Measurements from ENCODE around the gene FBRS. TPM values are rescaled to one million over a fixed set of nuclear protein-coding genes. Genes with fewer than 3 reads are reported as not detected.
"Not testable (repeated sequence)": the region's sequence is repeated elsewhere in the genome, so short reads cannot be mapped to it uniquely, and the experiment has no call there.

FBRS gene
- total RNA-seq, 1 donor from 2014 or later, result 68.6 TPM

DNA sequence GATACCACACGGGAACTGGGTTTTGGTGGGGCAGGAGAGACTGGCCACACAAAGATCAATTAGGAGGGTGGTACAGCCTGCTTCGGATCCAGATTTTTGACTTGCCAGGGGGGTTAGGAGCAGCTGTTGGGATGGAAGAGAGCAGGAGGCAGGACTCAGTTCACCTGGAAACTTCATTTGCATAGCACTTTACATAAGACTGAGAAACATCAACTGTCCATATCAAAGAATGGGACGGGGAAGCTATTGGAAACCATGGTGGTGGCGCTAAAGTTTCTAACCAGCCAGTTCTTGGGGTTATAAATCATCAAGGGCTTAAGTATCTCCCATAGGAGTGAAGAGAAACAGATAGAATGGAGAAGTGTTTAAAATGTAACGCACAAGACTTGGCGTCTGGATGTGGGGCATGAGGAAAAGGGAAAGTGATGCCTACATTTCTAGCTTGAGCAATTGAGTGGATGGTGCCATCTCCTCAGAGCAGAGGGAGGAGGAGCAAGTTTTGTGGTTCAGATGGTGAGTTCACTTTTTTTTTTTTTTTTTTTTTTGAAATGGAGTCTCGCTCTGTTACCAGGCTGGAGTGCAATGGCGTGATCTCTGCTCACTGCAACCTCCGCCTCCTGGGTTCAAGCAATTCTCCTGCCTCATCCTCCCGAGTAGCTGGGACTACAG lies 34.3 kb downstream of the FBRS start:
- intact Hi-C loops (cut with DNase I), result no loop called here
- no peak for ATAC-seq
- no peak for TF ChIP-seq CTCF (IDR thresholded peaks at IDR 0.05)

DNA sequence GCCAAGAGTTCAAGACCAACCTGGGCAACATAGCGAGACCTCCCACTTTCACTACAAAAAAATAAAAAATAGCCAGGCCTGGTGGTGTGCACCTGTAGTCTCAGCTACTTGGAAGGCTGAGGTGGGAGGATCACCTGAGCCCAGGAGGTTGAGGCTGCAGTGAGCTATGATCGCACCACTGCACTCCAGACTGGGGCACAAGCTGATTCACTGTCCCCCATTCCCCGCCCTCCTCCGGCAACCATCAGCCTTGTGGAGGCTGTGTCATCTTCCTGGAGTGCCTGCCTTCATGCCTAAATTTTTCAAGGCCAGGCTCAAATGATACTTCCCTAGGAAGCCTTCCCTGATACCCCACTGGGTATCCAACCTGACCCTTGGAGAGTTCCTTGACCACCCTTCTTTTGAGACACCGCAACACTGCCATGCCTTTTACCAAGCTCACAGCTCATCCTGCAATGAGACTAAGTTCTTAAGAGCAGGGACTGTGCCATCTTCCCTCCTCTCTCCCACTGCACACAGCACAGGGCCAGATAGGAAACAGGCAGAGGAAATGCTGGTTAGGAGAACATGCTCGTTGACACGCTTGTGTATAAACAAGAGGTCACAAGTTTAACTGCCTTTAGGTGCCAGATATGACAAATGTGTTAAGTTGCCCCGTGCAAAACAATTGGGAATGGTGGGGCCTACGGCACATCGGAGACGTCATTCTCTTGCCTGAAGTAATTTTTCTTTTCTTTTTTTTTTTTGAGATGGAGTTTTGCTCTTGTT lies 36.9 kb downstream of the FBRS start:
- DNase-seq (no peak), ATAC-seq (no peak)
- TF ChIP-seq CTCF (IDR thresholded peaks at IDR 0.05), result no peak
- Histone ChIP-seq H3K27me3 (ENCODE audit: low read depth) (no peaks in the 10 kb centered on the region), H3K9me3 (no peaks in the 10 kb centered on the region), H3K27ac (no peak overlapping the region), H3K4me3 (no peak overlapping the region), H3K36me3 (peaks cover 8% of the 10 kb centered on the region), H3K4me1 (peaks cover 29% of the 10 kb centered on the region)
- intact Hi-C loops (cut with DNase I), result no loop called here

More for the DNA sequence above, 34.3 kb downstream of the FBRS start:
- Histone ChIP-seq H3K27ac (no peak overlapping the region), H3K4me3 (no peak overlapping the region), H3K4me1 (peaks cover 16% of the 10 kb centered on the region), H3K27me3 (ENCODE audit: low read depth) (no peaks in the 10 kb centered on the region), H3K36me3 (no peaks in the 10 kb centered on the region), H3K9me3 (no peaks in the 10 kb centered on the region)
- no peak for DNase-seq

DNA sequence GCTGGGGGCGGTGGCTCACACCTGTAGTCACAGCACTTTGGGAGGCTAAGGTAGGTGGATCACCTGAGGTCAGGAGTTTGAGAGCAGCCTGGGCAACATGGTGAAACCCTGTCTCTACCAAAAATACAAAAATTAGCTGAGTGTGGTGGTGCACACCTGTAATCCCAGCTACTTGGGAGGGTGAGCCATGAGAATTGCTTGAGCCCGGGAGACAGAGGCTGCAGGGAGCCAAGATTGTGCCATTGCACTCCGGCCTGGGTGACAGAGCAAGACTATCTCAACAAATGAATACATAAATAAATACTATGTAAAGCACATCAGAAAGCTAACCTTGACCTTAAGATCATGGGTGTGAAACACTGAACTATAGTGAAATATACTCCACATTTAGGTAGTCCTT lies 38.4 kb downstream of the FBRS start:
- intact Hi-C loops (cut with DNase I); H3K27me3 ChIP-seq (ENCODE audit: low read depth); ATAC-seq; H3K27ac ChIP-seq; H3K9me3 ChIP-seq; H3K4me3 ChIP-seq; DNase-seq: not testable (repeated sequence)
- Histone ChIP-seq H3K4me1 (peaks cover 34% of the 10 kb centered on the region), H3K36me3 (peaks cover 24% of the 10 kb centered on the region)

GRCh38 chr16:30697264-30698138 lies 39.3 kb downstream of the FBRS start:
- H3K27me3 ChIP-seq (ENCODE audit: low read depth), result no peaks in the 10 kb centered on the region
- H3K27ac ChIP-seq, result peak overlapping the region; percentile 100
- no peak for DNase-seq
- peak overlapping the region; percentile 99 for H3K4me3 ChIP-seq
- ATAC-seq, result peak; percentile 96 to 97
- H3K9me3 ChIP-seq, result no peaks in the 10 kb centered on the region
- H3K36me3 ChIP-seq, result peaks cover 30% of the 10 kb centered on the region
- no peak for TF ChIP-seq CTCF (IDR thresholded peaks at IDR 0.05)
- intact Hi-C loops (cut with DNase I), result no loop called here
- H3K4me1 ChIP-seq, result peaks cover 34% of the 10 kb centered on the region

- Histone ChIP-seq H3K36me3 (peaks cover 38% of the 10 kb centered on the region), H3K4me1 (peaks cover 34% of the 10 kb centered on the region), H3K27me3 (ENCODE audit: low read depth) (no peaks in the 10 kb centered on the region), H3K9me3 (no peaks in the 10 kb centered on the region), H3K4me3 (peak overlapping the region; percentile 99), H3K27ac (peak overlapping the region; percentile 100)
- ATAC-seq, result peak; percentile 93 to 95
- intact Hi-C loops (cut with DNase I), result no loop called here
- peak; percentile 99 for DNase-seq
- TF ChIP-seq CTCF (IDR thresholded peaks at IDR 0.05), result no peak
These were observed 40.0 kb downstream of the FBRS start for GRCh38 chr16:30698139-30698815.
